IPS-NIHi11 (cell line): ENCODE data around the gene PYCR2.
"Not testable (repeated sequence)": the region's sequence is repeated elsewhere in the genome, so short reads cannot be mapped to it uniquely, and the experiment has no call there.

ENCODE experiments used
- DNase-seq: peaks from one replicate; pipeline ENCODE4 v3.0.0; 2012; ENCODE audit warnings: mixed read lengths, low spot score

Gene PYCR2

GRCh38 chr1:225942574-225942973 is 18.5 kb upstream of the PYCR2 start:
- DNase-seq, result no peak

GRCh38 chr1:225941942-225942222 is 17.8 kb upstream of the PYCR2 start:
- no peak for DNase-seq

GRCh38 chr1:225941187-225941941 is 17.3 kb upstream of the PYCR2 start, which contains the start of gene LEFTY2:
Gene LEFTY2 (minus strand): TSS chr1:225941220. CDS start chr1:225941140, 80 bp downstream.
- DNase-seq, result no peak

GRCh38 chr1:225940385-225941151 is 16.5 kb upstream of the PYCR2 start:
- no peak for DNase-seq

GRCh38 chr1:225939939-225940310 is 15.9 kb upstream of the PYCR2 start:
- DNase-seq, result not testable (repeated sequence)

GRCh38 chr1:225939097-225939938 is 15.3 kb upstream of the PYCR2 start:
- not testable (repeated sequence) for DNase-seq

- no peak for DNase-seq
These were observed 13.3 kb upstream of the PYCR2 start for GRCh38 chr1:225937048-225937968.

- DNase-seq, result no peak
These were observed 12.5 kb upstream of the PYCR2 start for GRCh38 chr1:225936523-225936922.

GRCh38 chr1:225936086-225936485 is 12.0 kb upstream of the PYCR2 start:
- DNase-seq, result not testable (repeated sequence)

GRCh38 chr1:225934711-225935110 is 10.7 kb upstream of the PYCR2 start:
- no peak for DNase-seq

- DNase-seq, result no peak
These were observed 9.0 kb upstream of the PYCR2 start for GRCh38 chr1:225933072-225933471.

- no peak for DNase-seq
These were observed 7.5 kb upstream of the PYCR2 start for GRCh38 chr1:225931270-225932136.

- DNase-seq, result no peak
These were observed 6.5 kb upstream of the PYCR2 start for GRCh38 chr1:225930566-225930965.

- DNase-seq, result not testable (repeated sequence)
These were observed 5.4 kb upstream of the PYCR2 start for GRCh38 chr1:225929462-225929861.

- no peak for DNase-seq
These were observed 4.4 kb upstream of the PYCR2 start for GRCh38 chr1:225928186-225929175.

- no peak for DNase-seq
These were observed 2.6 kb upstream of the PYCR2 start for GRCh38 chr1:225926551-225927113.

- DNase-seq, result no peak
These were observed 714 bp downstream of the PYCR2 start for GRCh38 chr1:225923381-225923691.

- DNase-seq, result no peak
These were observed 2.0 kb downstream of the PYCR2 start for GRCh38 chr1:225921734-225922709.
